HG03521 (cell line): Measurements from ENCODE around the gene RPL11.
"Not testable (repeated sequence)": the region's sequence is repeated elsewhere in the genome, so short reads cannot be mapped to it uniquely, and the experiment has no call there.

Experiments used
- ATAC-seq: cut with Tn5 transposase; IDR thresholded peaks from one replicate; pipeline ENCODE4 v1.9.1; 2021; ENCODE audit warnings: mild to moderate bottlenecking, moderate library complexity; ENCODE audit not compliant: unreplicated experiment

Gene RPL11

DNA sequence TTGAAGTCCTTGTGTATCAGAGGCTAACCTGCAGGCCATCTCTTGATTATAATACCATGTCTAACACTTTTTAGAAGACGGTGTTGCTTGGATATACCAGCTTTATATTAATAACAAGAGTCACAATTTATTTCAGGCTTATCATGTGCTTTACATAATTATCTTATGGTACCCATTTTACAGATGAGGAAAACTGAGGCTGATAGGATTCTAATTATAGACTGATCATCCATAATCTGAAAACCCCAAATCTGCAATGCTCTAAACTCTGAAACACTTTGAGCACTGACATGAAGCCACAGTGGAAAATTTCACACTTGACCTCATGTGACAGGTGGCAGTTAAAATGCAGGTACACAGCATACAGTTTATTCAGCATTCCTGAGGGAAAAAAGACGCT lies 7.2 kb upstream of the RPL11 start:
- ATAC-seq: no peak

DNA sequence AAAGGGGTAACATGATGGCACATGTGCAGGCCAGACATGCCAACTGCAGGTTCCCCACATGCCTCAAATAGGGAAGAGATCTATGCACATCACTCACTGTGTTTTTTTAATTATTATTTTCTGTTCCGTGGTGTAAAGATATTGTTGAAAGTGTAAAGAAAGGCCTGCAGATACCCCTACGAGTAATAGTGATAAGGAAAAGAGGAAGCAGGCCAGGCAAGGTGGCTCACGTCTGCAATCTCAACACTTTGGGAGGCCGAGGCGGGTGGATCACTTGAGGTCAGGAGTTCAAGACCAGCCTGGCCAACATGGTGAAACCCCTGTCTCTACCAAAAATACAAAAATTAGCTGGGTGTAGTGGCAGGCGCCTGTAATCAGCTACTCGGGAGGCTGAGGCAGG lies 6.4 kb upstream of the RPL11 start:
- ATAC-seq: not testable (repeated sequence)

DNA sequence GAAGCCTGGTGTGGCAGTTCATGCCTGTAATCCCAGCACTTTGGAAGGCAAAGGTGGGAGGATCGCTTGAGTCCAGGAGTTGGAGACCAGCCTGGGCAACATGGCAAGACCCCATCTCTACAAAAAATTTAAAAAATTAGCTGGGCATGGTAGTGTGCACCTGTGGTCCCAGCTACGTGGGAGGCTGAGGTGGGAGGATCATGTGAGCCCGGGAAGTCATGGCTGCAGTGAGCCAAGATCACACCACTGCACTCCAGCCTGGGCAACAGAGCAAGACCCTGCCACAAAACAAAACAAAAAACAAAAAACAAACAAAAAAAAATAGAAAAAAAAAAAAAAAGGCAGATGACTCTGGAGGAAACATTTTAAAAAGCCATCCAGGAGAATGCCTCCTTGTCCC lies 3.9 kb upstream of the RPL11 start:
- ATAC-seq: not testable (repeated sequence)

DNA sequence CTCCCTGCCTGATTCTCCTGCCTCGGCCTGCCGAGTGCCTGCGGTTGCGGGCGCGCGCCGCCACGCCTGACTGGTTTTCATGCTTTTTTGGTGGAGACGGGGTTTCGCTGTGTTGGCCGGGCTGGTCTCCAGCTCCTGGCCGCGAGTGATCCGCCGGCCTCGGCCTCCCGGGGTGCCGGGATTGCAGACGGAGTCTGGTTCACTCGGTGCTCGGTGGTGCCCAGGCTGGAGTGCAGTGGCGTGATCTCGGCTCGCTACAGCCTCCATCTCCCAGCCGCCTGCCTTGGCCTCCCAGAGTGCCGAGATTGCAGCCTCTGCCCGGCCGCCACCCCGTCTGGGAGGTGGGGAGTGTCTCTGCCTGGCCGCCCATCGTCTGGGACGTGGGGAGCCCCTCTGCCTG lies 3.3 kb upstream of the RPL11 start:
- not testable (repeated sequence) for ATAC-seq

DNA sequence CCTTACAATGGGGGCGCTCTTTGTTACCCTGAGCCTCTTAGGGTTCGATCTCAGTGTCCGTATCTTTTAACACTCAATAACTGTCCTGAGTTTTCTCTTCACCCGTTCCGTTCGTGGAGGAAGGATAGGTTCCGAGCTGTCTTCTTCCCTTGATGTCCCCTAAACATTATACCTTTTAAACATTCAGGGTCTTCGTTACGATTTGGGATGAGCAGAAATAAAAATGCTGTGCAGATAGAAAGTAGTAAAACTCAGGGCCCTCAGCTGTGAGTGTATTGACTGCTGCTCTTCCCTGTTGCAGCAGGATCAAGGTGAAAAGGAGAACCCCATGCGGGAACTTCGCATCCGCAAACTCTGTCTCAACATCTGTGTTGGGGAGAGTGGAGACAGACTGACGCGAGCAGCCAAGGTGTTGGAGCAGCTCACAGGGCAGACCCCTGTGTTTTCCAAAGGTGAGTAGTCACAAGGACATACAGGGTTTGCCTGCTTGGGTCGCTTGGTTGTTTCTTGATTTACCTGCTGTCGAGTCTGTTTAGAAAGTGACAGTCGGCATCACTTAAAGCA lies 784 bp downstream of the RPL11 start:
- no peak for ATAC-seq

DNA sequence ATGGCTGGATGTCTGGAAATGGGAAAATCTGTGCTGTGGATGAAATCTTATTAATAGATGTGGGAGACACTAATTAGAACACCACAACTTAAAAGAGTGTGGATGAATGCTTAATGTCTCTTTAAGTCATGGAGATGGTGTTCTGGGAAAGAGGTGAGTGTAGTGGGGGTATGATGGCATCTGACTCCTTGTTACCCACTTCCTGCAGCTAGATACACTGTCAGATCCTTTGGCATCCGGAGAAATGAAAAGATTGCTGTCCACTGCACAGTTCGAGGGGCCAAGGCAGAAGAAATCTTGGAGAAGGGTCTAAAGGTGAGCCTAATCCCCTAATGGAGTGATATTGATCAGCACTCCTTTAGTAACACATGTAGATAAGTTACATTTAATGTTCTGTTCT lies 2.0 kb downstream of the RPL11 start:
- ATAC-seq: no peak

DNA sequence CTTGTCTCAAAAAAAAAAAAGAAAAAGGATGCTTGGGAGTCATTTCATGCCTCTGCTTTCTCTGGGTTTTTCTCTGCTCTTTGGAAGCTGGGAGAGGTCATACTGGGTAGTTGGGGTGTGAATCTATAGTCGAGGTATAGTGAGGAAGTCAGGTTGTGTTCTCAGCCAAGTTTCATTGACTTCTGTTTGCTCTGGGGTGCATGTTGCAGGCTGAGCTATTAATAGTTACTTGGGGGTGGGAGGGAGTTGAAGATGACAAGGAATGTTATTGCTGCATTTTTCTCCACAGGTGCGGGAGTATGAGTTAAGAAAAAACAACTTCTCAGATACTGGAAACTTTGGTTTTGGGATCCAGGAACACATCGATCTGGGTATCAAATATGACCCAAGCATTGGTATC lies 2.8 kb downstream of the RPL11 start:
- ATAC-seq: no peak

DNA sequence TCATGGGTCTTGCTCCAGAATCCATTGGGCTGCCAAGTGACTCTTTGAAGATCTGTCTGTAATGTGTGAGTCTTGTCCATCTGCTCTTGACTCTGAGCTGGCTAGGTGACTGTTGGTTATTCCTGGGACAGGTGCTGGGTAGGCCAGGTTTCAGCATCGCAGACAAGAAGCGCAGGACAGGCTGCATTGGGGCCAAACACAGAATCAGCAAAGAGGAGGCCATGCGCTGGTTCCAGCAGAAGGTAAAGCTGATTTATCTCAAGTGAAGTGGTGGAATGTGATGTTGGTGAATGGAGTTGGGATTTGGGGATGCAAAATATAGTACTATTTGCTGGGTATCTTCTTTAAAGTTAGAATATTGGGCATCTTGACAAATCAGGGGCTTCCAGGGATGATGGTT lies 4.1 kb downstream of the RPL11 start:
- no peak for ATAC-seq

DNA sequence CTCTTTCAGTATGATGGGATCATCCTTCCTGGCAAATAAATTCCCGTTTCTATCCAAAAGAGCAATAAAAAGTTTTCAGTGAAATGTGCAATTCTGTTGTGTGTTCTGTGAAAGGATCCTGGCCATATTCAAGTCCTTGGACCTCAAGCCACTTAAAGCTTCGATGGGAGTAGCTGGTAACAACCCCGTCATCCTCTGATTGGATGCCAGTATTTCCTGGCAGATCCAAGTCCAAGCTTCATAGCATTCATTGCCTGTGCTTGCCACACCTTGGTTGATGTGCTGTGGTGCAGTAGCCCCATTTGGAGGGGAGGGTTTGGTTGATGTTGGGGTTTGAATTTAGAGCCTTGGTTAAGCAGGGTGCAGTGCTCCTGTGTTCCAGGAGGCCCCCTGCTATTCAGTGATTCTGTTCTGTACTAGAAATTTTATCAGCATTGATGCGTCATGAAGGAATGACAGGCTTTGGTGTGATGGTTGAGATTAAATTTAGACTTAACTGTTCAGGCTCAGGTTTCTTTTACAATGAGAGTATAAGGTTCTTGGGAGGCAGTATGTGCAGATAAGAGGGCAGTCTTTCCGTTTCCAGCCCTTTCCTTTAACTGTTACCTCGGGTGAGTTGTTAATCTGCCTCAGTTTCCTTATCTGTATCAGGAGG lies 4.9 kb downstream of the RPL11 start:
- no peak for ATAC-seq

DNA sequence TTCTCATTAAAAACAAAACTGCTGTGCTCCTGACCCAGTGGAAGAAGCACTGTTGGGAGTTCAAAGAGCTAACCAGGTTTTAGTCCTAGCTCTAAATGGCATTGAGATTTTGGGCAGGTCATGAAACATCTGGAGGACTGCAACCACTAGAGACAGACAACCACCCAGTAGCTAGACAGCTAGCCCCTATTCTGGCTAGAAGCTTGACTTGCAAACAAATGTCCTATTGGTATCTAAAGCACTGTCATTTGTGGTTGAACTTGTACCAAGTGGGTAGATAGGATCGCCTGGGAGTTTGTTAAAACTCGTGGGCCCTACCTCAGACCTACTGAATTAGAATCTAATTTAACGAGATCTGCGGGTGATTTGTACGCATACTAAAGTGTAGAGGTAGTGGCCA lies 6.9 kb downstream of the RPL11 start:
- no peak for ATAC-seq

DNA sequence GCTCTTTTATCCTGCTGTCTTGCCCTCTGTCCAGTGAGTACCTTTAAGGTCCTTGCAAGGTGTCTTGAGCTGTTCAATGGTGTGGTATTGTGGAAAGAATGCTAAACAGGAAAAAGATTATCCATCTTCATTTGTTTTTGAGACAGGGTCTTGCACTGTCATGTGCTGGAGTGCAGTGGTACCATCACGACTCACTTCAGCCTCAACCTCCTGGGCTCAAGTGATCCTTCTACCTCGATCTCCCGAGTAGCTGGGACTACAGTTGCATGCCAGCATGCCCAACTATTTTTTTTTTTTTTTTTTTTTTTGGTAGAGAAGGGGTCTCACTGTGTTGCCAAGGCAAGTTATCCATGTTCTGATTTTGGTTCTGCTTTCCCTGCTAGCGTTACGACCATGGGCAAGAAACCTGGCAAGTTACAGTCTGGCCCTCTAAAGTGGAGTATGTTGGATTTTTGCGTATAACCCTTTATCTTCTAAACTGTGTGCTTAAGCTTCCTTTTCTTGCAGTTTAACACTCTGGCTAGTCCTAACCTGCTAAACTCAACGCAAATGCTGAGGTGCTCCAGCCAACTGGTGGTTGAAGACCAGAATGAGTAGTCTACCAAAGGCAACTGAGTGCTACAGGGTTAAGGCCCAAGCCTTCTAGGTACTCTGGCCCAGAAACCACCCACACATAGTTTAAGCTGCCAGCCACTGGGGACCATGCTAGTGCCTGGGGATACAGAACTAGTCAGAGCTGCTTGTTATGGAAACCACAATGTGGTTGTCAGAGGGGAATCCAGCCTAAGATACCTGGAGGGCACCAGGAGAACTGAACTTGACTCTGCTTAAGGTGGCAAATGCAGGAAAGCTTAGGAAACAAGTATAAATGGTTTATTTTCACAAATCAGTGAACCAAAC lies 7.9 kb downstream of the RPL11 start:
- no peak for ATAC-seq

DNA sequence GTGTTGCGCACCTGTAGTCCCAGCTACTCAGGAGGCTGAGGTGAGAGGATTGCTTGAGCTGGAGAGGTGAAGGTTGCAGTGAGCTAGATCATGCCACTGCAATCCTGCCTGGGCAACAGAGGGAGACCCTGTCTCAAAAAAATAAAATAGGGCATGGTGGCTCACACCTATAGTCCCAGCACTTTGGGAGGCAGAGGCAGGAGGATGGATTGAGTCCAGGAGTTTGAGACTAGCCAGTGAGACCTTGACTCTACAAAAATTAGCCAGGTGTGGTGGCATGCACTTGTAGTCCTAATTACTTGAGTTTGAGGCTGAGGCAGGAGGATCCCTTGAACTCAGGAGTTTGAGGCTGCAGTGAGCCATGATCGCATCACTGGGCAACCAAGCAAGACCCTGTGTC lies 9.7 kb downstream of the RPL11 start:
- no peak for ATAC-seq

DNA sequence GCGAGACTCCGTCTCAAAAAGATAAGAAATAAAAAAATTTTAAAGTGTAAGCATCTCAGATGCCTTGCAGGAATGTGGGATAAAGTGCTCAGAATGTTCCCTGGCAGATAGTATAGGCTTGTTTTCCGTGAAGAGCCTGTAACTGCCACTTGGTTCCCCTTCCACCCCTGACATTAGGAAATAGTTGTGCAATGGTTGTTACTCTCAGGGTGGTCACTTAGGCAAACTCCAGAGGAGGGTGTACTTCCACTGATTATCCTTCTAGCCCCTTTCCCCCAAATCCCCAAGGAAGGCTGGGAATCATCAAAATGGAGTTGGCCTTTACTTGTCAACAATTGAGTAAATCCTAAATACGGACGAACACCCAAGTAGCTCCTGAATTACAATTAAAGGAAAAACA lies 10.4 kb downstream of the RPL11 start:
- no peak for ATAC-seq

DNA sequence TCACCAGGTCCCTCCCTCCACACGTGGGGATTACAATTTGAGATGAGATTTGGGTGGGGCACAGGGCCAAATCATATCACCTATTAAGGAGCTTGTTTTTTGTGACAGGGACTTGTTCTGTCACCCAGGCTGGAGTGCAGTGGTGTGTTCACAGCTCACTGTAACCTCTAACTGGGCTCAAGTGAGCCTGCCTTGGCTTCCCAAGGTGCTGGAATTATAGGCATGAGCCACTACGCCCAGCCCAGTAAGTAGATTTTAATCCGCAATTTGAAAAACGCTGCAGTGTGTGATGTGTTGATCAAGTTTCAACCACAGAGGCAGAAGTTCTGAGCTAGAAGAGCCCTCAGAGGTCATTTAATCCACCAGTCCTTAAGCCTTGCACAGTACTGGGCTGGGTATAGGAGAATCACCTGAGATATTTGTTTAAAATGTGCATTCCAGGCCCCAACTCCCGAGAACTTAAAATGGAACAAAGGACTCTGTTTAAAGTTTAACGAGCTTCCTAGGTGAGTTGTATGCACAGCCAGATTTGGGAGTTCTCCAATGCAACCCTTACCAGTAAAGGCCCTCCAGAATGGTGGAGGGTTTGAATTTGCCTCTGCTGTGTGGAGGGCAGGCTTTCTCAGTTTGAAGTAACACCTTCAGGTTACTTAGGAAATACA lies 13.4 kb downstream of the RPL11 start:
- ATAC-seq: no peak

DNA sequence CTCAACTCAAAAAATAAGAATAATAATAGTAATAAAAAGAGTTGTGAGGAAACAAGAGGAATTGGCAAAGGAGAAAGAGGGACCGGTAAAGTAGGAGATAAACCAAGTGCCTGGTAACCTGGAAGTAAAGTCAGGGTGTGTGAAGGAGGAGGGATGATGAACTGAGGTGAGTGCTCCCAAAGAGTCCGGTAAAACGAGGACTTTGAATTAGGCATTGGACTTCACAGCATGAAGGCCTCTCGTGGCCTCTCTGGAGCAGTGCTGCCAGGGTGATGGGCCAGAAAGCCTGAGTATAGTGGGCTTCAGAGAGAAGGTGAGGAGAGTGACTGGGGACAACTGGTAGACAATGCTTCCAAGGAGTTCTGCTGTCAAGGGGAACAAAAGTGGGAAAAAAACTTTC lies 17.6 kb downstream of the RPL11 start:
- ATAC-seq: no peak

DNA sequence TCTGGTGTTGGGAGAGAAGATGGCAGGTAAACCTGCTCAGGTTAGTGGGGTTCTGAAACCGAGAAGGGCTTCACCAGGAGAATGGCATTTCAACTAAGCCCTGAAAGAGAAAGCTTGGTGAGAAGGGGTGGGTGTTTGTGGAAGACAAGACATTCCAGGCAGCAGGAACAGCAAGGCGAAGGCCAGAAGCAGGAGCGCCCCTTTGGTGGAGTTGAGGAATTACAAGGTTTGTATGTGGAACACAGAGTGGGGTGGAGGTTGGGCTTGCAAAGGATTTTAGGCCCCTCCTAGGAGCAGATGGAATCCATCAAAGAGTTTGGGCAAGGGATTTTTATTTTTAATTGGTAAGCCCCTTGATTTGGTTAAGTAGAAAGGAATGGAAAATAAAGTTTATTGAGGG lies 26.9 kb downstream of the RPL11 start:
- no peak for ATAC-seq

DNA sequence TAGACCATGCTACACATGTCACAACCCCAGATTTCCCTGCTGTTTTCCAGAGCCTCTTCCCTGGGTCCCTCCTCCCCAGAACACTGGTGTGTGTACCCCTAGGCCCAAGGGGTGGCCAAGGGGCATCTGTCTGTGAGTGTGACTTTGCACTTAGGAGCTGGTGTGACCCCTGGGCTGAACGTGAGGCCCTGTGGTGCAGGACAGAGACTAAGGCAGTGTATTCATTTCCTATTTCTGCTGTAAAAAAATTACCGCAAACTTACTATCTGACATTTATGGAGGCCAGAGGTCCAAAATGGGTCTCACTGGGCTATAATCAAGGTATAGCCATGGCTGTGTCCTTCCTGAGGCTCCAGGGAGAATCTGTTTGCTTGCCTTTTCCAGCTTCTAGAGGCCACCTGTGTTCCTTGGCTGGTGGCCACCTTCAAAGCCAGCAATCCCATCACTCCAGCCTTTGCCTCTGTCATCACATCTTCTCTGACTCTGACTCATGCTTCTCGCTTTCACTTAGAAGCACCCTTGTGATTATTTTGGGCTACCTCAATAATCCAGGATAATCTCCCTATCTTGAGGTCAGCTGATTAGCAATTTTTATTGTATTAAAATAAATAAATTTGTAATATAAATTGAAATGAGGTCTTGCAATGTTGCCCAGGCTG lies 27.7 kb downstream of the RPL11 start:
- no peak for ATAC-seq

DNA sequence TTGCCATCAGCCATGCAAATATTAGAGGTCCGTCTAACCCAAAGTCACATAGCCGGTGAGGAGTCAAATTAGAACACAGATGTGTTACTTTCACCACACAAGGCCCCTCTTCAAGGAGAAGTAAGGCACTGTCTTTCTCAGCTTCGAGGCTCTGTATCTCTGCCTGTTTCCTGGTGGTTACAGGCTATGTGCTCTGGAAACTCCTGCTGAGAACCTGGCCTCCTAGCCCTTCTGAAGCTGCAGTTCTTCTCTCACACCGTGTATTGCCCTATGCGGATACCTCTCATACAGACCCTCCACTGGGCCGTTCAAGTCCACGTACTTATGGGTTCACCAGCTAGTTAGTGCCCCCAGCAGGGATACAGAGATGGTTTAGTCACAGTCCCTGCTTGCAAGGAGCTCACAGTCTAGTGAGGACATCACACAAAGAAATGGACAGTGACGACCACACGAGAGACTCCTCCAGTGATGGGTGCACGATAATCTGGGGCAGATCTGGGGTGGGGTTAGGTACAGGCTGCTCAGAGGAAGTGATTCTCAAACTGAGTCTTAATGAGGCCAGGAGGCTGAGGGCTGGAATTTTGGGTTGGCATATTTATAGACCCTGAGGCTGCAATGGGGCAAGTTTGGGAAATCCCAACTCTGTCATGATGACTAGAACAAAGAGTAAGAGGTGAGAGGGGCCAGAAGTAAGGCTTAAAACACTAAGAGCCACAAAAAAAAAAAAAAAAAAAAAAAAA lies 28.8 kb downstream of the RPL11 start:
- ATAC-seq: peak; percentile 54

DNA sequence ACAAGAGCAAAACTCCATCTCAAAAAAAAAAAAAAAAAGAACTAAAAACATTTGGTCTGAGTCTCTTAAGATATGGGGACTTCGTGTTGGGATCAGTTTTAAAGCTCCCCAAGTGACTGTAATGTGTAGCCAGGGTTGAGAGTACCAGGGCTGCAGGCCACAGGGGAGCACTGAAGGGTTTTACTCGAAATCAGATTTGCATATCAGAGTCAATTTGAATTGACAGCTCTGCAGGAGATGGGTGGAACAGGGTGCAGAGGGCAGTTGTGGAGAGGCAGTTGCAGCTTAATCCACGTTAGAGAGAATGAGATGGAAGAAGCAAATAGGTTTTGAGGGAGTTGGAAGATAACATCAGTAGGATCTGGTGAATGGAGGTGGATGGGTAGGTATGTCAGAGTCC lies 31.0 kb downstream of the RPL11 start:
- no peak for ATAC-seq

DNA sequence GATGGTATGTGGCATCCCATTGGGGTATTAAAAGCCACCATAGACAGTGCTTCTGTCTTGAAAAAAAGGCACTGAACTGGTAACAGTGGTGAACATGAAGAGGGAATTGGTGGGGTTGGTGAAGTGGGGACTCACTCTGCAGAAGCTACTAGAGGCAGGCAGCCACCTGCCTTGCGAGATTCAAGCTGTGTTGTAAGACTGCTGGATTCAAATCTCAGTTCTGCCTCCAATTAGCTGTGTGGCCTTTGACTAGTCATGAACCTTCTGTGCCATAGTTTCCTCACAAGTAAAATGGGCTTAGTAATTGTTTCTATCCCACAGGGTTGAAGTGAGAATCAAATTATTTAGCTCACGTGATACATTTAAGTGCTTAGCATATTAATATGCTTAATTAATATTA lies 35.1 kb downstream of the RPL11 start:
- no peak for ATAC-seq
